Measurements from ENCODE around the gene GRAP.
A peak's percentile ranks its signal among the peaks of the same experiment; 100 is the strongest.

The GRAP gene

GRCh38 chr17:19002805-19003542, 43.8 kb downstream of the GRAP start:
- no peaks in the 10 kb centered on the region for H3K9me3 ChIP-seq (ENCODE audit: low read depth, low read length)
- no peak for TF ChIP-seq EZH2 (IDR thresholded peaks at IDR 0.05)
- TF ChIP-seq POLR2AphosphoS5 (IDR thresholded peaks at IDR 0.05; ENCODE audit: borderline replicate concordance, low read depth, low read length): no peak
- TF ChIP-seq FOXP2 (optimal IDR thresholded peaks at IDR 0.05; ENCODE audit: control extremely low read depth, extremely low read length, insufficient read depth): no peak
- H3K9ac ChIP-seq (ENCODE audit: insufficient read length): peak overlapping the region; percentile 22
- no peak overlapping the region for H3K27ac ChIP-seq
- no peak for DNase-seq (ENCODE audit: low read depth, low spot score)
- peak overlapping the region; percentile 78 for H3K4me3 ChIP-seq
- no peaks in the 10 kb centered on the region for H3K36me3 ChIP-seq (ENCODE audit: insufficient read depth, low read length)

GRCh38 chr17:19001907-19002590, 44.7 kb downstream of the GRAP start:
- H3K9ac ChIP-seq (ENCODE audit: insufficient read length): no peak overlapping the region
- H3K36me3 ChIP-seq (ENCODE audit: insufficient read depth, low read length): no peaks in the 10 kb centered on the region
- no peak for DNase-seq (ENCODE audit: low read depth, low spot score)
- no peaks in the 10 kb centered on the region for H3K9me3 ChIP-seq (ENCODE audit: low read depth, low read length)
- no peak overlapping the region for H3K4me3 ChIP-seq
- no peak for TF ChIP-seq FOXP2 (optimal IDR thresholded peaks at IDR 0.05; ENCODE audit: control extremely low read depth, extremely low read length, insufficient read depth)
- no peak for TF ChIP-seq EZH2 (IDR thresholded peaks at IDR 0.05)
- no peak for TF ChIP-seq POLR2AphosphoS5 (IDR thresholded peaks at IDR 0.05; ENCODE audit: borderline replicate concordance, low read depth, low read length)
- H3K27ac ChIP-seq: no peak overlapping the region

GRCh38 chr17:19000531-19001325, 46.0 kb downstream of the GRAP start:
- no peaks in the 10 kb centered on the region for H3K36me3 ChIP-seq (ENCODE audit: insufficient read depth, low read length)
- no peak overlapping the region for H3K4me3 ChIP-seq
- TF ChIP-seq EZH2 (IDR thresholded peaks at IDR 0.05): no peak
- no peak for TF ChIP-seq POLR2AphosphoS5 (IDR thresholded peaks at IDR 0.05; ENCODE audit: borderline replicate concordance, low read depth, low read length)
- TF ChIP-seq FOXP2 (optimal IDR thresholded peaks at IDR 0.05; ENCODE audit: control extremely low read depth, extremely low read length, insufficient read depth): no peak
- no peak overlapping the region for H3K27ac ChIP-seq
- DNase-seq (ENCODE audit: low read depth, low spot score): no peak
- H3K9ac ChIP-seq (ENCODE audit: insufficient read length): no peak overlapping the region
- no peaks in the 10 kb centered on the region for H3K9me3 ChIP-seq (ENCODE audit: low read depth, low read length)

- Histone ChIP-seq H3K27ac (no peak overlapping the region), H3K4me3 (no peak overlapping the region), H3K9ac (ENCODE audit: insufficient read length) (no peak overlapping the region), H3K9me3 (ENCODE audit: low read depth, low read length) (no peaks in the 10 kb centered on the region), H3K36me3 (ENCODE audit: insufficient read depth, low read length) (no peaks in the 10 kb centered on the region)
- no peak for DNase-seq (ENCODE audit: low read depth, low spot score)
- TF ChIP-seq POLR2AphosphoS5 (IDR thresholded peaks at IDR 0.05; ENCODE audit: borderline replicate concordance, low read depth, low read length) (no peak), EZH2 (IDR thresholded peaks at IDR 0.05) (no peak), FOXP2 (optimal IDR thresholded peaks at IDR 0.05; ENCODE audit: control extremely low read depth, extremely low read length, insufficient read depth) (no peak)
These were observed 46.8 kb downstream of the GRAP start for GRCh38 chr17:18999911-19000310.

GRCh38 chr17:18999394-18999793, 47.4 kb downstream of the GRAP start:
- DNase-seq (ENCODE audit: low read depth, low spot score): no peak
- Histone ChIP-seq H3K9ac (ENCODE audit: insufficient read length) (no peak overlapping the region), H3K36me3 (ENCODE audit: insufficient read depth, low read length) (no peaks in the 10 kb centered on the region), H3K9me3 (ENCODE audit: low read depth, low read length) (no peaks in the 10 kb centered on the region), H3K4me3 (no peak overlapping the region), H3K27ac (no peak overlapping the region)
- TF ChIP-seq FOXP2 (optimal IDR thresholded peaks at IDR 0.05; ENCODE audit: control extremely low read depth, extremely low read length, insufficient read depth): no peak
- no peak for TF ChIP-seq POLR2AphosphoS5 (IDR thresholded peaks at IDR 0.05; ENCODE audit: borderline replicate concordance, low read depth, low read length)
- no peak for TF ChIP-seq EZH2 (IDR thresholded peaks at IDR 0.05)

GRCh38 chr17:18997650-18998196, 49.0 kb downstream of the GRAP start:
- TF ChIP-seq FOXP2 (optimal IDR thresholded peaks at IDR 0.05; ENCODE audit: control extremely low read depth, extremely low read length, insufficient read depth) (no peak), EZH2 (IDR thresholded peaks at IDR 0.05) (no peak), POLR2AphosphoS5 (IDR thresholded peaks at IDR 0.05; ENCODE audit: borderline replicate concordance, low read depth, low read length) (no peak)
- no peaks in the 10 kb centered on the region for H3K9me3 ChIP-seq (ENCODE audit: low read depth, low read length)
- no peak overlapping the region for H3K27ac ChIP-seq
- H3K36me3 ChIP-seq (ENCODE audit: insufficient read depth, low read length): no peaks in the 10 kb centered on the region
- no peak for DNase-seq (ENCODE audit: low read depth, low spot score)
- H3K9ac ChIP-seq (ENCODE audit: insufficient read length): no peak overlapping the region
- no peak overlapping the region for H3K4me3 ChIP-seq

GRCh38 chr17:18996458-18996857, 50.3 kb downstream of the GRAP start:
- Histone ChIP-seq H3K27ac (no peak overlapping the region), H3K4me3 (no peak overlapping the region), H3K9ac (ENCODE audit: insufficient read length) (no peak overlapping the region), H3K9me3 (ENCODE audit: low read depth, low read length) (no peaks in the 10 kb centered on the region), H3K36me3 (ENCODE audit: insufficient read depth, low read length) (no peaks in the 10 kb centered on the region)
- no peak for TF ChIP-seq EZH2 (IDR thresholded peaks at IDR 0.05)
- no peak for TF ChIP-seq POLR2AphosphoS5 (IDR thresholded peaks at IDR 0.05; ENCODE audit: borderline replicate concordance, low read depth, low read length)
- no peak for TF ChIP-seq FOXP2 (optimal IDR thresholded peaks at IDR 0.05; ENCODE audit: control extremely low read depth, extremely low read length, insufficient read depth)
- no peak for DNase-seq (ENCODE audit: low read depth, low spot score)

- TF ChIP-seq FOXP2 (optimal IDR thresholded peaks at IDR 0.05; ENCODE audit: control extremely low read depth, extremely low read length, insufficient read depth) (no peak), POLR2AphosphoS5 (IDR thresholded peaks at IDR 0.05; ENCODE audit: borderline replicate concordance, low read depth, low read length) (no peak), EZH2 (IDR thresholded peaks at IDR 0.05) (no peak)
- Histone ChIP-seq H3K27ac (no peak overlapping the region), H3K9me3 (ENCODE audit: low read depth, low read length) (no peaks in the 10 kb centered on the region), H3K4me3 (no peak overlapping the region), H3K36me3 (ENCODE audit: insufficient read depth, low read length) (no peaks in the 10 kb centered on the region), H3K9ac (ENCODE audit: insufficient read length) (no peak overlapping the region)
- DNase-seq (ENCODE audit: low read depth, low spot score): no peak
These were observed 51.5 kb downstream of the GRAP start for GRCh38 chr17:18995220-18995619.

Measured in SK-N-MC (cell line).